HUES64 (cell line): ENCODE measurements around the gene ACD.

ENCODE experiments used
- H3K27ac ChIP-seq: 2 replicates; pipeline ENCODE4 v1.7.0; 2013; ENCODE audit warnings: low read depth, low read length, inconsistent platforms
- H3K27me3 ChIP-seq: 2 replicates; pipeline ENCODE4 v1.6.1; 2013; ENCODE audit warnings: mild to moderate bottlenecking, low read length; ENCODE audit not compliant: insufficient read depth
- H3K36me3 ChIP-seq: 2 replicates; pipeline ENCODE4 v1.6.1; 2013; ENCODE audit warnings: mild to moderate bottlenecking, low read length; ENCODE audit not compliant: insufficient read depth
- H3K4me1 ChIP-seq: 2 replicates; pipeline ENCODE4 v1.6.1; 2013; ENCODE audit warnings: mild to moderate bottlenecking, low read length, moderate library complexity; ENCODE audit not compliant: insufficient read depth
- H3K4me3 ChIP-seq: 2 replicates; pipeline ENCODE4 v1.5.1; 2013; ENCODE audit warnings: mild to moderate bottlenecking, low read length, moderate library complexity
- H3K9ac ChIP-seq: 2 replicates; pipeline ENCODE4 v1.6.1; 2013; ENCODE audit warnings: mild to moderate bottlenecking, low read depth, low read length
- H3K9me3 ChIP-seq: 2 replicates; pipeline ENCODE4 v1.6.1; 2013; ENCODE audit warnings: low read depth, low read length; ENCODE audit not compliant: insufficient read depth
- WGBS: fragments of 150-250, 120-280 bp; methylation state at CpG from one replicate; pipeline ENCODE4 v1.1.7; 2013; ENCODE audit warnings: missing lambda C conversion rate; 5-methylcytosine and 5-hydroxymethylcytosine counted together

The ACD gene

DNA sequence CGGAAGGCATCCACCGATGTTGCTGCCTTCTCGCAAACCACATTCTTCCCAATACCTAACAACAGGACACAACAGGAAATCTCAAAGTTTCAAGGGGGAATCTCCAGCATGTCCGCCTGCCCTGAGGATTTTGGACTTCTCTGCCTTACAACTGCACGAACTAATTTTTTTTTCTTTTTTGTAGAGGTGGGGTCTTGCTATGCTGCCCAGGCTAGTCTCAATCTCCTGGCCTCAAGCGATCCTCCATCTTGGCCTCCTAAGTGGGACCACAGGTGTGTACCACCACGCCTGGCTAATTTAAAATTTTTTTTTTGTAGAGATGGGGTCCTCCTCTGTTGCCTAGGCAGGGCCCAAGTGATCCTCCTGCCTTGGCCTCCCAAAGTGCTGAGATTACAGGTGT, 15.9 kb upstream of the ACD start:
- 96% methylated on average over 7 of the region's 7 CpGs for WGBS
- Histone ChIP-seq H3K27ac (no peak overlapping the region), H3K4me1 (no peaks in the 10 kb centered on the region), H3K27me3 (no peaks in the 10 kb centered on the region), H3K36me3 (peaks cover 11% of the 10 kb centered on the region), H3K4me3 (no peak overlapping the region), H3K9ac (no peak overlapping the region), H3K9me3 (no peaks in the 10 kb centered on the region)

DNA sequence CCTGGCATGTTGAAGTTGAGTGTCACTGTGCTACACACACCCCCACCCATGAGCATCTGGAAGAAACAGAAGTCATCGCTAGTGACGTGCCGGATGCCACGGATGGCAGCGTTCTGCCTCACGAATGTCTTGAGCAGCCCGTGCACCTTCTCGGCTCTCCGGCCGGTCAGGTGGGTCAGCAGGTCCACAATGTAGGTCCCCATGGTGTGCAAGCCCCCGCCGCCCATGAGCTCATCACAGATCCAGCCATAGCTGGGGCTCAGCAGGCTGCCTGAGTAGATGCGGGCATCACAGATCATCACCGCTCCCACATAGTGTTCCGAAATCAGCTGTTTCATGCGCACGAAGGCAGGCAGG, 15.5 kb upstream of the ACD start:
- Histone ChIP-seq H3K36me3 (peaks cover 11% of the 10 kb centered on the region), H3K4me3 (no peak overlapping the region), H3K9me3 (no peaks in the 10 kb centered on the region), H3K9ac (no peak overlapping the region), H3K4me1 (no peaks in the 10 kb centered on the region), H3K27ac (no peak overlapping the region), H3K27me3 (no peaks in the 10 kb centered on the region)
- 96% methylated on average over 17 of the region's 17 CpGs for WGBS

DNA sequence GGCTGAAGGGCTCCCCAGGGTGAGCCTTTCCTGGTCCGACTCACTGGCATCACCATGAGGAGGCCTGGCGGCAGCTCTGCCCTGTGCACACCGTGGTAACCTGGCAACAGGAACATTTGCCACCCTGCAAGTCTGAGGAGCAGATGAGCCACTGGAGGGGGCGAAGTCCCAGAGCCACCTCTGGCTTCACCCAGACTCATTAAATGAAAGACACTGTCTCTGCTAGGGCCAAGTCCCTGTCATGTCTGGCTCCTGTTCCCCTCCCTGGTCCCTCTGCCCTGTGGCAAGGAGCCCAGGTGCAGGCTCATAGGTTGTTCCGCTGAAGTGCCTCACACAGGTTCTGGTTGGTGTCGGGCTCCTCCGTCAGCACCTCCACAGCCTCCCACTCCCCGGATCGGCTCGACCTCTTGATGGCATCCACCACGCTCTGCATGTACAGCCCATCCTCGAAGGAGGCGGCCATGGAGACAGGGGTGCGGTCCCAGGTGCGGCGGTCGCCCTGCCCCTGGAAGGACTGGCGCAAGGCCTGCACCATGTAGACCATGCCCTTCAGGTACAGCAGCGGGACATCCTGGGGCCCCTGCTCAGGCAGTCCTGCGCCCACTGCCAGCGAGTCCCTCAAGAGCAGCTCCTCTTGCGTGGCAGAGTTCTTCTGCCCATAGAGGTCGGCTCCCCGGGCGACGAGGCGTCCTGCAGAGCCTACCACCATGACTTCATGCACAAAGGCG, 15.0 kb upstream of the ACD start:
- Histone ChIP-seq H3K4me1 (no peaks in the 10 kb centered on the region), H3K36me3 (peaks cover 6% of the 10 kb centered on the region), H3K9ac (no peak overlapping the region), H3K27ac (no peak overlapping the region), H3K27me3 (no peaks in the 10 kb centered on the region), H3K9me3 (no peaks in the 10 kb centered on the region), H3K4me3 (no peak overlapping the region)
- WGBS = 94% methylated on average over 28 of the region's 28 CpGs

DNA sequence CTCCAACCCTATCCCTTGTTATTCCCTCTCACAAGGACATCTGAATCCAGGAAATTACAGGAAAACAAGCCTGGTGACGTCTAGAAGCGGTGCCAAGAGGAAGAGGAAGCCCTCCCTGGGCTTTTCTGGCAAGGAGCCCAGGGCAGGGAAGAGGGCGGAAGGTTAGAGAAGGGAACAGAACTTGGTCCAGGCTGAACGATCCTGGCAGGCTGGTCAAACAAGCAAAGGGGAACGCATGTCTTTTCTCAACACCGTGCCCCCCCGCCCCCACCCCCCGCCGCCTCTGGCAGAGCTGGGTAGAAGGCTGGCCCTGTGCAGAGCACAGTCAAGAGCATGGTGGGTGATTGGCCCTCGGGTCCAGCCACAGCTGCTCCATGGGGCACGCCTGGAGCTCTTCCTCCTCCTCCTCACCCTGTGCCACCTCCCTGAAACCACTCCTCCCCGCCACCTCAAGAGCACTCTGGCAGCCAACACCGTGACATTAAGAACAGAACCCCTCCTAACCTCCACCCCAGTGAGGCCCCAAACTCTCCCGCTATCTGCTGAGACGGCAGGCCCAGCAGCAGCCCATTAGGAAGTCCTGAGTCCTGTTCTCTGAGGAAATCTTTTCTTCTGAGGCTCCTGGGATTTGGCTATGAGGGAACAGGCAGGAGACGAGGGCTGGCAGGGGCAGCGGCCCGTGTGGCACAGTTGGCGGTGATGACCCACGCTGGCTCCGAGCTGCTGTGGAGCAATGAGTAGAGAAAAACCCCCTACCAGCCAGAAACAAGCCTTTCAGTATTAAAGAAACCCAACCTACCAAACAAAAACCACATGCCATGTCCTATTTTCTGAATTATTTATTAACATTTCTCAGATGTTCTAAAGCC, 13.9 kb upstream of the ACD start:
- H3K27ac ChIP-seq = no peak overlapping the region
- no peak overlapping the region for H3K9ac ChIP-seq
- H3K4me3 ChIP-seq = no peak overlapping the region

DNA sequence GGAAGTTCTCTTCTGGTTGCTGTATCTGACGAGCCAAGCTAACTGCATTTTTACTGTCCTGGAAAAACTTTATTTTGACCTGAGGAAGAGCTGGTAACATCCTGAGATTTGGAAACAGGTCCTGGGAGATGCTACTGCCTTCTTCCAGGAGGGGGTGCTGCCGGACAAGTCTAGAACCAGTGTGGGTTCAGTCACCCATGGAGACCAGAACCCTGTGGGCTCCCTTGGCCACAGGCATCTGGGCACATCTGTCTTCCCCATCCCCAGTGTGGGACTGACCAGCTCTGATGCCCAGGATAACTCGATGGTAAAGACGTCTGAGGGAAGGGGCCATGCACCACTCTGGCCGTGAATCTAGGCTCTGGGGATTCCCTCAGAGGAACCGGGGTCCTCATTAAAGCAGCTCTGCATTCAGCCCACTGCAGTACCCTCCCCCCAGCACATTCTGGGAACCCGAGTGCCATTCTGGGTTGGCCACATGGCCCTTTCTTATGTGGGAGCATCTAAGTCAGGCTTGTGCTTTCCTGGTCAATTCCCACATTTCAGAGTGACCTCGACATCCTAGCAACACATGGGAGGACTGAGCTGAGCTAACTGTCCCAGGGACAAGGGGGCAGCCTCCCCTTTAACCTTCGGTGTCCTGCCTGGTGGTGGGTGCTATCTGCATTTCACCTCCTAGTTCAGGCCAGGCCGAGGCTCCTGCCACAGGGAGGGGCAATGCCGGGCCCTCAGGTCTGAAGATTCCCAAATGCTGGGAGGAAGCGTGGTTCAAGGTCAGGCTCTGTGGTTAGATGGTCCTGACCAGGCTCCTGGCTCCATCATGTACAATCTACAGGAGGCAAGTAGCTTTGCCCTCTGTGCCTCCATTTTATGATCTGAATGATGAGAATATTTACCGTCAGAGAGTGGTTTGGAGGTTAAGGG, 12.9 kb upstream of the ACD start:
- no peaks in the 10 kb centered on the region for H3K4me1 ChIP-seq
- H3K9ac ChIP-seq = no peak overlapping the region
- peaks cover 4% of the 10 kb centered on the region for H3K36me3 ChIP-seq
- no peaks in the 10 kb centered on the region for H3K27me3 ChIP-seq
- no peaks in the 10 kb centered on the region for H3K9me3 ChIP-seq
- no peak overlapping the region for H3K4me3 ChIP-seq
- no peak overlapping the region for H3K27ac ChIP-seq
- WGBS = 80% methylated on average over 13 of the region's 13 CpGs

More for the DNA sequence above, 13.9 kb upstream of the ACD start:
- 93% methylated on average over 21 of the region's 21 CpGs for WGBS
- H3K4me1 ChIP-seq = no peaks in the 10 kb centered on the region
- H3K36me3 ChIP-seq = peaks cover 4% of the 10 kb centered on the region
- no peaks in the 10 kb centered on the region for H3K9me3 ChIP-seq
- no peaks in the 10 kb centered on the region for H3K27me3 ChIP-seq

DNA sequence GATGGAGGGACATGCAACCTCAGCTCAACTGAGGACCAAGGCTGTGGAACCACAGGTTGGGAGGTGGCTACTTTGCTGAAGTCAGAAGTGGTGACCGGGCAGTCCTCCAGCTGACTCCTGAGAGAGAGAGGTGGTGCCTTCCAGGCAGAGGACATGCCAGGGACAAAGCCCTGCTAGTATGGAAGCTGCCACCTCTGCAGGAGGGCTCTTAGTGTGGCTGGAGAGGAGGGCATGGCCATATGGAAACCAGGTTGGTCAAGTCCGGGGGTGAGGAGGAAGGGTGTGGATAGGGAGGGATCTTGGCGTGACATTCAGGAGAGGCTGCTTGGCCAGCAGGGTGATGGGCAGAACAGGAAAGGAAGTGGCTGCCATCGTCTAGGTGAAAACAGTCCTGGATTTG, 12.2 kb upstream of the ACD start:
- Histone ChIP-seq H3K4me3 (no peak overlapping the region), H3K27me3 (peaks cover under 1% of the 10 kb centered on the region; the same call in 1 of the 2 replicates), H3K4me1 (no peaks in the 10 kb centered on the region), H3K27ac (no peak overlapping the region), H3K36me3 (peaks cover 4% of the 10 kb centered on the region), H3K9ac (no peak overlapping the region), H3K9me3 (no peaks in the 10 kb centered on the region)
- WGBS = 70% methylated on average over 4 of the region's 4 CpGs

DNA sequence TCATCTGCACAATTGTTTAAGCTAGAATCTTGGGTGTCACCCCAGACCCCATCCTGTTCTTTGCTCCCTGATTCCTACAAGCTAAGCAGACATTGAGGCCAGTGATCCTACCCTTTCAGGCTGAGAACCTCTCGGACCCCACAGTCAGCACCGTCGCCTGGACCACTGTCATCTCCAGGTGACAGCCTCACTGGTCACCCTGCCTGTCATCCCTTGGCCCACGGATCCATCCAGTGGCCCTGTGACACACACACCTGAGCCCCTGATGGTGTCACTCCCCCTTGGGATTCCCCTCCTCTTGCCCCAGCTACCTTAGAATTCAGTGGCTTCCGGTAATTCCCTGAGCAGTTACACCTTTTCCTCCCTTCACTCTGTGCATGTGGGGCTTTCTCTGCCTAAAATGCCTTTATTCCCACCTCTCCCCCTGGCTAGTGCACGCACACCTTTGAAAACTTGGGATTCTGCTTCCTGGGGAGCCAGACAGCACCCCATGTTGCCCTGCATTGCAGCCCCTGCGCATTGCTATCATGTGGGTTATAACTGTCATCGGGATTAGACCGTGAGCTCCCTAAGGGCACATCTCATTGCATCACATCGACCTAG, 9.5 kb upstream of the ACD start:
- Histone ChIP-seq H3K9me3 (no peaks in the 10 kb centered on the region), H3K27me3 (peaks cover 6% of the 10 kb centered on the region; the same call in 1 of the 2 replicates), H3K36me3 (no peaks in the 10 kb centered on the region), H3K4me3 (no peak overlapping the region), H3K27ac (no peak overlapping the region), H3K4me1 (peaks cover 4% of the 10 kb centered on the region; the same call in 1 of the 2 replicates), H3K9ac (no peak overlapping the region)
- WGBS = 88% methylated on average over 10 of the region's 10 CpGs

DNA sequence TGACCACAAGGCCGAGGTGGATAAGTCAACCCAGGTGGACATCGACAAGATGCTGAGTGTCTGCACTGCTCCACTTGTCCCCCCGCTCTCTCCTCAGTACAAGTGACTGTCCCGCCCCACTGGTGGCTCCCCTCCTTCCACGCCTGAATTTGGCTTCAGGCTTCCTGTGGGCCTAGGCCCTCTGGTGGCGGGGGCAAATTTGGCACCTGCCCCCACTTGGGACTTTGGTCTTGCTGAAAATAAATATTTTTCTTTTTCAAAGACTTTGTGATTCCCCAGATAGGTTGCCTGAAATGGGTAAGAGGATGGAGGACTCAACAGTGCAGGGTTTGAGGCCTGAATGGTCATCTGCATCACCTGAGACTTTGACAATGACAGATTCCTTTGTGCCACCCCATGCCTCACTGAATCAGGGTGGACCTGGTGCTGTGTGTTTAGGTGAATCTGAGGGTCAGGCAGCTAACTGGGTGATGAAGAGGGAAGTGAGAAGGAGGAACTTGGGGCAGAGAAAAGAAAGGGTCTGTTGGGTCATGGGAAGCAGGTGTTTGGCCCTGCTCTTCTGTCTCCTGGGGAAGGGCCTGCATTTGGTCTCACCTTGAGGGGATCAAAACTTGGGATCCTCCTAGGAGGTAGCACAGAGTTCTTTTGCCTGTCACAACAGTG, 8.6 kb upstream of the ACD start:
- Histone ChIP-seq H3K9ac (no peak overlapping the region), H3K36me3 (no peaks in the 10 kb centered on the region), H3K4me3 (no peak overlapping the region), H3K27me3 (peaks cover 6% of the 10 kb centered on the region; the same call in 1 of the 2 replicates), H3K27ac (no peak overlapping the region), H3K4me1 (peaks cover 4% of the 10 kb centered on the region; the same call in 1 of the 2 replicates), H3K9me3 (no peaks in the 10 kb centered on the region)
- WGBS = 89% methylated on average over 6 of the region's 6 CpGs

DNA sequence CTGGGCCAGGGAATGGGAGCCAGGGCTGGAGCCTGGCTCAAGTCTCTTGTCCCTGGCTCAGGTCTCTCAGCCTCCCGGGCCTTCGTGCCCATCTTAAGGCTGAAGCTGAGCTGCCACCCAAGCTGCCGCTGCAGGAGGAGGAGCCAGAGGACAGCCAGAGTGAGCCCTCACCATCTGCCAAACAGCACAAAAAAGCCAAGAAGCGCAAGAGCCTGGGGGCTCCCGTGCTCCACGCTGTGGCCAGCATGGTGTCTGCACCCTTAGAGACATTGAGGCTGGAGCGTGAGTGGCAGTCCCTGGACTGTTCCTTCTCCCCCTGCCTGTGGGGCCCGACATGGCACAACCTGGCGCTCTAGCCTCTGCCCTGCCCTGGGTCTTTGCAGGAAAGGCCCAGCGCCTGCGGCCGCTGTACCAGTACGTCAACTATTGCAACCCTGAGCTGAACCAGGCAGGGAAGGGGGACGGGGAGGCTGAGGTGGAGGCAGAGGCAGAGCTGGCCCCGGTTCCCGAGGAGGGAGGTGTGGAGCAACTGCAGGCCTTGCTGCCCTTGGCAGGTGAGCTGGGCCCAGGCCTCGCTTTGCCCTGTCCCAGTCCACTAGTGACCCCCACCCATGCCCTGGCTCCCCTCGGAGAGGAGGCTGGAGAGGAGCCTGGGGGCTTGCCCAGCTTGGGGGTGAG, 7.9 kb upstream of the ACD start:
- WGBS = 41% methylated on average over 18 of the region's 18 CpGs
- no peak overlapping the region for H3K27ac ChIP-seq
- H3K9ac ChIP-seq = no peak overlapping the region
- H3K4me1 ChIP-seq = peaks cover 4% of the 10 kb centered on the region; the same call in 1 of the 2 replicates
- H3K9me3 ChIP-seq = no peaks in the 10 kb centered on the region
- no peak overlapping the region for H3K4me3 ChIP-seq
- peaks cover 6% of the 10 kb centered on the region; the same call in 1 of the 2 replicates for H3K27me3 ChIP-seq
- no peaks in the 10 kb centered on the region for H3K36me3 ChIP-seq

DNA sequence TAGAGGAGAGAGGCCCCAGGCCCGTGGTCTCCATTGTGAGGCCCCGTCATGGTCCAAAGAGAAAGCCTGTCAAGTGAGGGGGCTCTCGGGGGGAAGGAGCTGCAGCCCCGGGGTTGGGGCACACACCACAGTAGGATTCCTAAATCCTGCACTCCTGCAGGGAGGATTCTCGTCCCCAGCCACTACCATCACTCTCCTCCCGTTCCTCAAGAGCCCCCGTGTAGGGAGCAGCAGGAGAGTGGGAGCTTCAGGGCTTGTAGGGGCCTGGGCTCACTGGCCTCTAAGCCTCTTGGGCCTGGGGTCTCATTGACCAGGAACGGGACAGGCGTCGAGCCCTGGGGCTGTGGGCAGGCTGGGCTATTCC, 7.4 kb upstream of the ACD start:
- Histone ChIP-seq H3K9me3 (no peaks in the 10 kb centered on the region), H3K4me1 (peaks cover 4% of the 10 kb centered on the region; the same call in 1 of the 2 replicates), H3K9ac (no peak overlapping the region; the same call in 1 of the 2 replicates), H3K27me3 (peaks cover 6% of the 10 kb centered on the region; the same call in 1 of the 2 replicates), H3K4me3 (peak overlapping the region; percentile 76), H3K36me3 (no peaks in the 10 kb centered on the region), H3K27ac (no peak overlapping the region)
- 43% methylated on average over 9 of the region's 10 CpGs for WGBS
